HepG2 (cell line): ENCODE data around the gene TMEM114. TPM values are rescaled to one million over a fixed set of nuclear protein-coding genes. Genes with fewer than 3 reads are reported as not detected.

Source experiments
- CBX1 ChIP-seq: IDR thresholded peaks from one replicate; pipeline ENCODE4 v1.6.1; 2016; ENCODE audit warnings: antibody characterized with exemption, low read depth
- ESRRA ChIP-seq: sonication (generic); formaldehyde crosslinking; IDR thresholded peaks from 2 replicates; pipeline ENCODE4 v1.5.1; 2020; ENCODE audit warnings: mild to moderate bottlenecking, low read depth, missing genetic modification reagents
- ETV5 ChIP-seq: IDR thresholded peaks from 2 replicates; pipeline ENCODE4 v1.6.1; 2018; ENCODE audit warnings: missing biosample characterization, missing genetic modification reagents, inconsistent platforms, borderline replicate concordance
- GABPB1 ChIP-seq: IDR thresholded peaks from 2 replicates; pipeline ENCODE4 v1.6.1; 2016; ENCODE audit warnings: mild to moderate bottlenecking, missing genetic modification reagents, moderate library complexity, missing compliant biosample characterization
- HNF4G ChIP-seq, 2 experiments: sonication (generic) in 1 of 2; formaldehyde crosslinking in 1 of 2; IDR thresholded peaks; 2 replicates each; pipeline versions ENCODE4 v1.4.0 to v1.6.1; 2011 to 2020; ENCODE audit warnings: borderline replicate concordance in 2 of 2, low read depth in 2 of 2, mild to moderate bottlenecking in 2 of 2, low read length in 1 of 2, missing genetic modification reagents in 1 of 2, moderate library complexity in 1 of 2
- KDM5B ChIP-seq: sonication (generic); formaldehyde crosslinking; IDR thresholded peaks from 2 replicates; pipeline ENCODE4 v1.4.0; 2020; ENCODE audit warnings: missing genetic modification reagents, mild to moderate bottlenecking, borderline replicate concordance
- PHF21A ChIP-seq: sonication (generic); formaldehyde crosslinking; IDR thresholded peaks from 2 replicates; pipeline ENCODE4 v1.5.0; 2020; ENCODE audit warnings: mild to moderate bottlenecking, missing genetic modification reagents
- RAD21 ChIP-seq: fragments of 450-650 bp; formaldehyde crosslinking; IDR thresholded peaks from 2 replicates; pipeline ENCODE4 v1.5.0; 2020; ENCODE audit warnings: mild to moderate bottlenecking
- RFXANK ChIP-seq: IDR thresholded peaks from 2 replicates; pipeline ENCODE4 v1.6.1; 2016
- SSRP1 ChIP-seq: IDR thresholded peaks from 2 replicates; pipeline ENCODE4 v1.6.1; 2016; ENCODE audit warnings: control low read depth
- ZFP41 ChIP-seq: sonication (generic); formaldehyde crosslinking; IDR thresholded peaks from 2 replicates; pipeline ENCODE4 v1.4.0; 2020; ENCODE audit warnings: mild to moderate bottlenecking, missing genetic modification reagents, borderline replicate concordance
- ZNF225 ChIP-seq: sonication (generic); formaldehyde crosslinking; IDR thresholded peaks from 2 replicates; pipeline ENCODE4 v1.4.0; 2020; ENCODE audit warnings: mild to moderate bottlenecking, missing genetic modification reagents
- ZNF350 ChIP-seq: sonication (generic); formaldehyde crosslinking; IDR thresholded peaks from 2 replicates; pipeline ENCODE4 v1.4.0; 2020; ENCODE audit warnings: mild to moderate bottlenecking, low read depth, missing genetic modification reagents, borderline replicate concordance
- ZNF644 ChIP-seq: IDR thresholded peaks from 2 replicates; pipeline ENCODE4 v1.6.1; 2016; ENCODE audit warnings: low read depth
- ZNF879 ChIP-seq: sonication (generic); formaldehyde crosslinking; IDR thresholded peaks from 2 replicates; pipeline ENCODE4 v1.8.1; 2023; ENCODE audit warnings: missing genetic modification reagents
- polyA plus RNA-seq, 8 experiments: library from polyadenylated mRNA; depleted of rRNA in 3 of 8; stranded (reverse) in 7 of 8; unstranded in 1 of 8; fragments of >200 nt; fragmentation: Illumina TruSeq in 4 of 8; extraction: Trizol in 4 of 8; gene quantifications; 2 replicates each; pipeline versions ENCODE4 v1.2.1 to v1.2.3, GENCODE V29; 2011 to 2016; ENCODE audit warnings: low read depth in 4 of 8, missing spikeins in 1 of 8, mixed read lengths in 1 of 8; ENCODE audit not compliant: insufficient read depth in 1 of 8
- total RNA-seq, 5 experiments: library from RNA; depleted of rRNA; stranded (reverse); fragments of >200 nt; fragmentation: Illumina TruSeq; extraction: Trizol; gene quantifications; 2 replicates each; pipeline ENCODE4 v1.2.3, GENCODE V29; 2016; ENCODE audit warnings: low read depth in 1 of 5
- TF ChIP-seq, protein P1 (sequence below): sonication (generic); formaldehyde crosslinking; IDR thresholded peaks from 2 replicates; pipeline ENCODE4 v1.9.0; 2021; ENCODE audit warnings: missing genetic modification reagents, borderline replicate concordance
- TF ChIP-seq, protein P2 (sequence below): sonication (generic); formaldehyde crosslinking; IDR thresholded peaks from 2 replicates; pipeline ENCODE4 v1.5.0; 2020; ENCODE audit warnings: missing genetic modification reagents
- TF ChIP-seq, protein P3 (sequence below): sonication (generic); formaldehyde crosslinking; IDR thresholded peaks from 2 replicates; pipeline ENCODE4 v1.5.1; 2020; ENCODE audit warnings: missing genetic modification reagents, mild to moderate bottlenecking, borderline replicate concordance
- TF ChIP-seq, protein P4 (sequence below): IDR thresholded peaks from 2 replicates; pipeline ENCODE4 v1.6.1; 2016; ENCODE audit warnings: low read depth
- TF ChIP-seq, protein P5 (sequence below): sonication (generic); formaldehyde crosslinking; IDR thresholded peaks from 2 replicates; pipeline ENCODE4 v1.8.0; 2022; ENCODE audit warnings: missing genetic modification reagents, mild to moderate bottlenecking, borderline replicate concordance

The TMEM114 gene
- total and polyA plus RNA-seq, 2 of the 13 experiments (the other 11 are each of a cell fraction or from before 2014, with no cell fraction given) = not detected

DNA sequence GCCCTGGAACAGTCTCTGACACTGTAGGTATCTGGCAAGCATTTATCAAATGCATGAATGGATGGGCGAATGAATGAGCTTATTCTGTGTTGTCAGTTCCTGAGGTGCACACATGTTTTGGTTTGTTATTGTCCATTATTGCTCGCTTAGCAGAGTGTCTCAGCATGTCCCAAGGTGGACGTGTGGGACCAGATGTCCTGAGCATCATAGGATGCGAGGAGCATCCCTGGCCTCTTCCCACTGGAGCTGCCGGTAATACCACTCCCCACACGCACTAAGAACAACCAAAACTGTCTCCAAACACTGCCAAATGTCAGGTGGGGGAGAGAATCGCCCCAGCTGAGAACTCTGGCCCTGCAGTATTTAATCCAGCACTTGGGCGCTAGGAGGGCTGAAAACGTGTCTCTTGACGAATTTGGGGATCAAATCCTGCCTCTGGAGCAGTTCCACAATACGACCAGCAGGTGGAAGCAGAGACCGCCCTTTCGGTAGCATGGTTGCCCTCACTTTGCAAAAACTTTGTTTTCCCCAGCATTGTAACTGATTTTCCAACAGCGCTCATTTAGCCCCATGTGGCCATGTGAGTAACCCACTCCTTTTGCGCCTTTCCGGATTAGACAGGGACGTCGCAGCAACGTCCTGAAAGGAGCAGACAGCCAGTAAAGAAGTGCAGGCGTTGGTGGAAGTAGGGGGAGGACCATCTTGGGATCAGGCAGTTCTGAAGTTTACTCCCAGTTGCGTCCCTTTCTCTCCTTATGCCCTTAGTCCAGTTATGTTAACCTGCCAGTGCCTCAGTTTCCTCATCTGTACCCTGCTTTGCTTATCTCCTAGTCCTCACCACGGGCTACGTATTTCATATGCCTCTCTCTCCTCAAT, 22.7 kb downstream of the TMEM114 start (continued):
- TF ChIP-seq ZNF350 = peak; percentile 92
- TF ChIP-seq ZNF225 (CRISPR knock-in tag) = no peak
- TF ChIP-seq SSRP1 (CRISPR knock-in tag) = 0 out of 2 replicates have a peak, but pooled peaks have one; percentile 85
- TF ChIP-seq, protein P1, sequence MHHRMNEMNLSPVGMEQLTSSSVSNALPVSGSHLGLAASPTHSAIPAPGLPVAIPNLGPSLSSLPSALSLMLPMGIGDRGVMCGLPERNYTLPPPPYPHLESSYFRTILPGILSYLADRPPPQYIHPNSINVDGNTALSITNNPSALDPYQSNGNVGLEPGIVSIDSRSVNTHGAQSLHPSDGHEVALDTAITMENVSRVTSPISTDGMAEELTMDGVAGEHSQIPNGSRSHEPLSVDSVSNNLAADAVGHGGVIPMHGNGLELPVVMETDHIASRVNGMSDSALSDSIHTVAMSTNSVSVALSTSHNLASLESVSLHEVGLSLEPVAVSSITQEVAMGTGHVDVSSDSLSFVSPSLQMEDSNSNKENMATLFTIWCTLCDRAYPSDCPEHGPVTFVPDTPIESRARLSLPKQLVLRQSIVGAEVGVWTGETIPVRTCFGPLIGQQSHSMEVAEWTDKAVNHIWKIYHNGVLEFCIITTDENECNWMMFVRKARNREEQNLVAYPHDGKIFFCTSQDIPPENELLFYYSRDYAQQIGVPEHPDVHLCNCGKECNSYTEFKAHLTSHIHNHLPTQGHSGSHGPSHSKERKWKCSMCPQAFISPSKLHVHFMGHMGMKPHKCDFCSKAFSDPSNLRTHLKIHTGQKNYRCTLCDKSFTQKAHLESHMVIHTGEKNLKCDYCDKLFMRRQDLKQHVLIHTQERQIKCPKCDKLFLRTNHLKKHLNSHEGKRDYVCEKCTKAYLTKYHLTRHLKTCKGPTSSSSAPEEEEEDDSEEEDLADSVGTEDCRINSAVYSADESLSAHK (CRISPR knock-in tag) = no peak
- TF ChIP-seq, protein P2, sequence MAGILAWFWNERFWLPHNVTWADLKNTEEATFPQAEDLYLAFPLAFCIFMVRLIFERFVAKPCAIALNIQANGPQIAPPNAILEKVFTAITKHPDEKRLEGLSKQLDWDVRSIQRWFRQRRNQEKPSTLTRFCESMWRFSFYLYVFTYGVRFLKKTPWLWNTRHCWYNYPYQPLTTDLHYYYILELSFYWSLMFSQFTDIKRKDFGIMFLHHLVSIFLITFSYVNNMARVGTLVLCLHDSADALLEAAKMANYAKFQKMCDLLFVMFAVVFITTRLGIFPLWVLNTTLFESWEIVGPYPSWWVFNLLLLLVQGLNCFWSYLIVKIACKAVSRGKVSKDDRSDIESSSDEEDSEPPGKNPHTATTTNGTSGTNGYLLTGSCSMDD (CRISPR knock-in tag) = 0 out of 2 replicates have a peak, but pooled peaks have one; percentile 64
- TF ChIP-seq GABPB1 (CRISPR knock-in tag) = peak; percentile 44; the same call in 1 of the 2 replicates
- no peak for TF ChIP-seq PHF21A (CRISPR knock-in tag)
- TF ChIP-seq ZNF879 (CRISPR knock-in tag) = no peak
- TF ChIP-seq, protein P3, sequence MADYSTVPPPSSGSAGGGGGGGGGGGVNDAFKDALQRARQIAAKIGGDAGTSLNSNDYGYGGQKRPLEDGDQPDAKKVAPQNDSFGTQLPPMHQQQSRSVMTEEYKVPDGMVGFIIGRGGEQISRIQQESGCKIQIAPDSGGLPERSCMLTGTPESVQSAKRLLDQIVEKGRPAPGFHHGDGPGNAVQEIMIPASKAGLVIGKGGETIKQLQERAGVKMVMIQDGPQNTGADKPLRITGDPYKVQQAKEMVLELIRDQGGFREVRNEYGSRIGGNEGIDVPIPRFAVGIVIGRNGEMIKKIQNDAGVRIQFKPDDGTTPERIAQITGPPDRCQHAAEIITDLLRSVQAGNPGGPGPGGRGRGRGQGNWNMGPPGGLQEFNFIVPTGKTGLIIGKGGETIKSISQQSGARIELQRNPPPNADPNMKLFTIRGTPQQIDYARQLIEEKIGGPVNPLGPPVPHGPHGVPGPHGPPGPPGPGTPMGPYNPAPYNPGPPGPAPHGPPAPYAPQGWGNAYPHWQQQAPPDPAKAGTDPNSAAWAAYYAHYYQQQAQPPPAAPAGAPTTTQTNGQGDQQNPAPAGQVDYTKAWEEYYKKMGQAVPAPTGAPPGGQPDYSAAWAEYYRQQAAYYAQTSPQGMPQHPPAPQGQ (CRISPR knock-in tag) = peak; percentile 93; the same call in 1 of the 2 replicates
- TF ChIP-seq, protein P4, sequence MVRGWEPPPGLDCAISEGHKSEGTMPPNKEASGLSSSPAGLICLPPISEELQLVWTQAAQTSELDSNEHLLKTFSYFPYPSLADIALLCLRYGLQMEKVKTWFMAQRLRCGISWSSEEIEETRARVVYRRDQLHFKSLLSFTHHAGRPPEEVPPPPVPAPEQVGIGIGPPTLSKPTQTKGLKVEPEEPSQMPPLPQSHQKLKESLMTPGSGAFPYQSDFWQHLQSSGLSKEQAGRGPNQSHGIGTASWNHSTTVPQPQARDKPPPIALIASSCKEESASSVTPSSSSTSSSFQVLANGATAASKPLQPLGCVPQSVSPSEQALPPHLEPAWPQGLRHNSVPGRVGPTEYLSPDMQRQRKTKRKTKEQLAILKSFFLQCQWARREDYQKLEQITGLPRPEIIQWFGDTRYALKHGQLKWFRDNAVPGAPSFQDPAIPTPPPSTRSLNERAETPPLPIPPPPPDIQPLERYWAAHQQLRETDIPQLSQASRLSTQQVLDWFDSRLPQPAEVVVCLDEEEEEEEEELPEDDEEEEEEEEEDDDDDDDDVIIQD (CRISPR knock-in tag) = peak; percentile 86
- TF ChIP-seq RFXANK (CRISPR knock-in tag) = no peak
- peak; percentile 56; the same call in 1 of the 2 replicates for TF ChIP-seq ETV5
- TF ChIP-seq, protein P5, sequence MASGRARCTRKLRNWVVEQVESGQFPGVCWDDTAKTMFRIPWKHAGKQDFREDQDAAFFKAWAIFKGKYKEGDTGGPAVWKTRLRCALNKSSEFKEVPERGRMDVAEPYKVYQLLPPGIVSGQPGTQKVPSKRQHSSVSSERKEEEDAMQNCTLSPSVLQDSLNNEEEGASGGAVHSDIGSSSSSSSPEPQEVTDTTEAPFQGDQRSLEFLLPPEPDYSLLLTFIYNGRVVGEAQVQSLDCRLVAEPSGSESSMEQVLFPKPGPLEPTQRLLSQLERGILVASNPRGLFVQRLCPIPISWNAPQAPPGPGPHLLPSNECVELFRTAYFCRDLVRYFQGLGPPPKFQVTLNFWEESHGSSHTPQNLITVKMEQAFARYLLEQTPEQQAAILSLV (CRISPR knock-in tag) = no peak
- peak; percentile 100 for TF ChIP-seq RAD21 (CRISPR knock-in tag)
- TF ChIP-seq ZNF644 (CRISPR knock-in tag) = peak; percentile 77
- peak; percentile 81 for TF ChIP-seq ZFP41 (CRISPR knock-in tag)
- no peak for TF ChIP-seq HNF4G (IDR thresholded peaks at IDR 0.05; ENCODE audit: borderline replicate concordance, low read depth, low read length)
- peak; percentile 50; the same call in 1 of the 2 replicates for TF ChIP-seq HNF4G (CRISPR knock-in tag; IDR thresholded peaks at IDR 0.05; ENCODE audit: borderline replicate concordance, low read depth)
- peak; percentile 97 for TF ChIP-seq CBX1
- TF ChIP-seq KDM5B = peak; percentile 72; the same call in 1 of the 2 replicates
- TF ChIP-seq ESRRA = 0 out of 2 replicates have a peak, but pooled peaks have one; percentile 48
